Activated CD8-positive, alpha-beta memory T cell treated with anti-CD3 and anti-CD28 coated beads for 36 hours (primary cell): Measurements from ENCODE around the gene PPT1. TPM values are rescaled to one million over a fixed set of nuclear protein-coding genes. Genes with fewer than 3 reads are reported as not detected.

ENCODE experiments used
- CTCF ChIA-PET: fragments of 350-600 bp; sonication (Branson Sonifier 250); formaldehyde crosslinking; loops from one replicate; lab custom pipeline; 2021; ENCODE audit warnings: antibody characterized with exemption; lab: Charles Lee
- POLR2A ChIA-PET: fragments of 350-600 bp; sonication (Branson Sonifier 250); formaldehyde crosslinking; loops from one replicate; lab custom pipeline; 2021; ENCODE audit warnings: antibody characterized with exemption; lab: Charles Lee
- total RNA-seq, 2 experiments: library from RNA; stranded (reverse); gene quantifications; one replicate each; pipeline ENCODE4 v1.2.3, GENCODE V29; 2021

Gene PPT1
- total RNA-seq: 100 to 1,000 TPM; 119 to 127 TPM

GRCh38 chr1:40096977-40097782 is at the start of gene PPT1:
PPT1 (minus strand) TSS chr1:40097252; CDS start chr1:40097238, 14 bp downstream.
- ChIA-PET POLR2A (interaction anchor here (1.4 kb wide), 1 partner anchor 276 kb away, joined by 4 read pairs; the partner anchor contains the start of gene SMAP2), CTCF (interaction anchor here (1.0 to 1.7 kb wide), 3 partner anchors 9 to 241 kb away, joined by 3 to 4 read pairs (median 3); no protein-coding TSS in a partner anchor)

GRCh38 chr1:40143891-40144575 is 47.0 kb upstream of the PPT1 start:
- POLR2A ChIA-PET: no interaction called here

GRCh38 chr1:40141878-40142535 is 45.0 kb upstream of the PPT1 start:
- ChIA-PET CTCF (interaction anchor here (1.0 to 3.4 kb wide), 3 partner anchors 11 to 197 kb away, joined by 6 to 30 read pairs (median 24); no protein-coding TSS in a partner anchor), POLR2A (interaction anchor here (0.6 kb wide), 1 partner anchor 251 kb away, joined by 3 read pairs; no protein-coding TSS in a partner anchor)

More at GRCh38 chr1:40143891-40144575, 47.0 kb upstream of the PPT1 start:
- CTCF ChIA-PET: interaction anchor here (0.5 to 3.4 kb wide), 24 partner anchors 9 to 268 kb away, joined by 3 to 30 read pairs (median 3); no protein-coding TSS in a partner anchor

- CTCF ChIA-PET: interaction anchor here (0.6 to 1.4 kb wide), 5 partner anchors 10 to 198 kb away, joined by 3 to 6 read pairs (median 4); no protein-coding TSS in a partner anchor
- POLR2A ChIA-PET: no interaction called here
These were observed 43.3 kb upstream of the PPT1 start for GRCh38 chr1:40140211-40140973.

- POLR2A ChIA-PET: no interaction called here
- CTCF ChIA-PET: no interaction called here
These were observed 36.8 kb upstream of the PPT1 start for GRCh38 chr1:40133839-40134238.

- ChIA-PET CTCF (interaction anchor here (0.6 to 0.8 kb wide), 2 partner anchors 18 to 205 kb away, joined by 3 read pairs; no protein-coding TSS in a partner anchor), POLR2A (no interaction called here)
These were observed 36.2 kb upstream of the PPT1 start for GRCh38 chr1:40133312-40133665.

- POLR2A ChIA-PET: no interaction called here
These were observed 35.6 kb upstream of the PPT1 start for GRCh38 chr1:40132383-40133311.

GRCh38 chr1:40130892-40131291 is 33.8 kb upstream of the PPT1 start:
- ChIA-PET CTCF (interaction anchor here (0.6 kb wide), 1 partner anchor 159 kb away, joined by 3 read pairs; no protein-coding TSS in a partner anchor), POLR2A (interaction anchor here (0.7 kb wide), 1 partner anchor 41 kb away, joined by 5 read pairs; no protein-coding TSS in a partner anchor)

More at GRCh38 chr1:40132383-40133311, 35.6 kb upstream of the PPT1 start:
- CTCF ChIA-PET: interaction anchor here (0.6 to 0.8 kb wide), 3 partner anchors 19 to 206 kb away, joined by 3 read pairs; no protein-coding TSS in a partner anchor

GRCh38 chr1:40122855-40123254 is 25.8 kb upstream of the PPT1 start:
- ChIA-PET POLR2A (no interaction called here), CTCF (no interaction called here)

GRCh38 chr1:40120128-40120527 is 23.1 kb upstream of the PPT1 start:
- ChIA-PET CTCF (interaction anchor here (1.9 kb wide), 1 partner anchor 24 kb away, joined by 4 read pairs; no protein-coding TSS in a partner anchor), POLR2A (no interaction called here)

- POLR2A ChIA-PET: no interaction called here
- CTCF ChIA-PET: no interaction called here
These were observed 17.3 kb upstream of the PPT1 start for GRCh38 chr1:40114400-40114799.

- ChIA-PET CTCF (interaction anchor here (0.6 kb wide), 1 partner anchor 180 kb away, joined by 4 read pairs; no protein-coding TSS in a partner anchor), POLR2A (no interaction called here)
These were observed 13.3 kb upstream of the PPT1 start for GRCh38 chr1:40110389-40110788.

- CTCF ChIA-PET: no interaction called here
- POLR2A ChIA-PET: no interaction called here
These were observed 10.4 kb upstream of the PPT1 start for GRCh38 chr1:40107290-40107959.

GRCh38 chr1:40105028-40105427 is 8.0 kb upstream of the PPT1 start:
- POLR2A ChIA-PET: interaction anchor here (1.1 kb wide), 1 partner anchor 136 kb away, joined by 5 read pairs; no protein-coding TSS in a partner anchor
- CTCF ChIA-PET: interaction anchor here (1.5 kb wide), 1 partner anchor 48 kb away, joined by 3 read pairs; no protein-coding TSS in a partner anchor

GRCh38 chr1:40102896-40103295 is 5.8 kb upstream of the PPT1 start:
- CTCF ChIA-PET: interaction anchor here (1.5 kb wide), 1 partner anchor 11 kb away, joined by 3 read pairs; no protein-coding TSS in a partner anchor
- POLR2A ChIA-PET: no interaction called here

- ChIA-PET POLR2A (no interaction called here), CTCF (interaction anchor here (1.5 kb wide), 1 partner anchor 10 kb away, joined by 3 read pairs; no protein-coding TSS in a partner anchor)
These were observed 5.0 kb upstream of the PPT1 start for GRCh38 chr1:40102038-40102437.
